ENCODE results near the gene UPK1A.
"Not testable (repeated sequence)": the region's sequence is repeated elsewhere in the genome, so short reads cannot be mapped to it uniquely, and the experiment has no call there.

Gene UPK1A

GRCh38 chr19:35645680-35646511 lies 20.4 kb upstream of the UPK1A start:
- TF ChIP-seq POLR2AphosphoS5 (IDR thresholded peaks at IDR 0.05; ENCODE audit: low read depth, low read length) (no peak), TAF1 (IDR thresholded peaks at IDR 0.05; ENCODE audit: borderline replicate concordance, low read depth, low read length) (no peak)
- DNase-seq (ENCODE audit: insufficient read length), result no peak
- FAIRE-seq, result no peak

GRCh38 chr19:35648017-35648961 lies 18.0 kb upstream of the UPK1A start, which contains the start of gene COX6B1:
TSS of gene COX6B1 (plus strand) at chr19:35648323. CDS start at chr19:35651244, 2,921 bp downstream.
- FAIRE-seq (peak; percentile 96), DNase-seq (ENCODE audit: insufficient read length) (peak; percentile 96)
- peak; percentile 90 for TF ChIP-seq TAF1 (IDR thresholded peaks at IDR 0.05; ENCODE audit: borderline replicate concordance, low read depth, low read length)
- peak; percentile 94 for TF ChIP-seq POLR2AphosphoS5 (IDR thresholded peaks at IDR 0.05; ENCODE audit: low read depth, low read length)
- peak; percentile 92 for TF ChIP-seq POLR2A (IDR thresholded peaks at IDR 0.05; ENCODE audit: low read depth, low read length)

DNA sequence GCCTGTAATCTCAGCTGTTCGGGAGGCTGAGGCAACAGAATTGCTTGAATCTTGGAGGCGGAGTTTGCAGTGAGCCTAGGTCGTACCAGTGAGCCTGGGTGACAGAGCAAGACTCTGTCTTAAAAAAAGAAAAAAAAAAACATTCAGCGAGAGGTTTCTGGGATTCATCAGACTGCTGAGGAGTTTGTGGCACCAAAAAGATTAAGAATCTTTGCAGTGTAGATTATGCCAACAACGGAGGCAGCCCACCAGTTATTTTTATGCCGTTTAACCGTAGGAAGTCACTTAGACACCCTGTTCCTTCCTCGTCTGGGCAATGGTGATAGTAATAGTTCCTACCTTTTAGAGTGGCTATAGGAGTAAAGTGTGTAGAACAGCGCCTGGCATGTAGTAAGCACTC lies 15.7 kb upstream of the UPK1A start:
- FAIRE-seq (no peak), DNase-seq (ENCODE audit: insufficient read length) (no peak)
- TF ChIP-seq POLR2AphosphoS5 (IDR thresholded peaks at IDR 0.05; ENCODE audit: low read depth, low read length), result no peak
- TF ChIP-seq POLR2A (IDR thresholded peaks at IDR 0.05; ENCODE audit: low read depth, low read length), result no peak
- TF ChIP-seq TAF1 (IDR thresholded peaks at IDR 0.05; ENCODE audit: borderline replicate concordance, low read depth, low read length), result no peak

DNA sequence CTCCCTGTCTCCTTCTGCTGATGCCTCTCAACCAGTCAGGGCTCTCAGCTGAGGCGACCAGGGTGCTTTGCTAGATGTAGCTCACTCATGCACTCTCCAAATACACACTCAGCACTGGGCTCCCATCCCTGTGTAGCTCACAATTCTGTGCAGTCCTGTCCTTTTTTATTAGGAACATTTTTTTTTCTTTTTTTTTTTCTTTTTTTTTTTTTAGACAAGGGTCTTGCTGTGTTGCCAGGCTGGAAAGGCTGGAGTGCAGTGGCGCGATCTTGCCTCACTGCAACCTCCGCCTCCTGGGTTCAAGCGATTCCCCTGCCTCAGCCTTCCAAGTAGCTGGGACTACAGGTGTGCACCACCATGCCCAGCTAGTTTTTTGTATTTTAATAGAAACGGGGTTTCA lies 11.5 kb upstream of the UPK1A start:
- not testable (repeated sequence) for DNase-seq (ENCODE audit: insufficient read length); FAIRE-seq

DNA sequence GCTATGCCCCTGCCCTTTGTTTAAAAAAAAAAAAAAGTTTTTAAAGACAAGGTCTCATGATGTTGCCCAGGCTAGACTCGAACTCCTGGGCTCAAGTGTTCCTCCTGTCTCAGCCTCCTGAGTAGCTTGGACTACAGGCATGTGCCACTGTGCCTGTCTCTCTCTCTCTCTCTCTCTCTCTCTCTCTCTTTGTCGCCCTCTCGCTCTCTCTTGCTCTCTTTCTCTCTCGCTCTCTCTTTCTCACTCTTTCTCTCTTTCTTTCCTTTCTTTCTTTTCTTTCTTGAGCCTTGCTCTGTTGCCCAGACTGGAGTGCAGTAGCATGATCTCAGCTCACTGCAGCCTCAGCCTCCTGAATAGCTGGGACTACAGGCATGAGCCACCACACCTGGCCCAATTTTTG lies 10.7 kb upstream of the UPK1A start:
- FAIRE-seq (no peak), DNase-seq (ENCODE audit: insufficient read length) (no peak)
- TF ChIP-seq POLR2AphosphoS5 (IDR thresholded peaks at IDR 0.05; ENCODE audit: low read depth, low read length) (no peak), TAF1 (IDR thresholded peaks at IDR 0.05; ENCODE audit: borderline replicate concordance, low read depth, low read length) (no peak), POLR2A (IDR thresholded peaks at IDR 0.05; ENCODE audit: low read depth, low read length) (no peak)

DNA sequence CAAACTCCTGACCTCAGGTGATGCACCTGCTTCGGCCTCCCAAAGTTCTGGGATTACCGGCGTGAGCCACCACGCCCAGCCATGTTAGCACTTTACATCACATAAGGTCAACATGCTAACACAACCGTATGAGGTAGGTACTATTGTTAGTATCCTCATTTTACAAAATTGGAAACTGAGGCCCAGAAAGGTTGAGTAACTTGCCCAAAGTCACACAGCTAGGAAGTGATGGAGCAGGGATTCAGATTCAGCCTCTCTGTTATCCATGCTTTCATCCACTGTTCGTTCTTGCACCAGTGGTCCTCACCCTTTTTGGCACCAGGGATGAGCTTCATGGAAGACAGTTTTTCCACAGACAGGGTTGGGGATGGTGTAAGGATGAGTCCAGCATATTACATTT lies 9.6 kb upstream of the UPK1A start:
- DNase-seq (ENCODE audit: insufficient read length) (no peak), FAIRE-seq (no peak)
- TF ChIP-seq POLR2AphosphoS5 (IDR thresholded peaks at IDR 0.05; ENCODE audit: low read depth, low read length), result no peak
- TF ChIP-seq TAF1 (IDR thresholded peaks at IDR 0.05; ENCODE audit: borderline replicate concordance, low read depth, low read length), result no peak
- TF ChIP-seq POLR2A (IDR thresholded peaks at IDR 0.05; ENCODE audit: low read depth, low read length), result no peak

- DNase-seq (ENCODE audit: insufficient read length), result no peak
- TF ChIP-seq POLR2A (IDR thresholded peaks at IDR 0.05; ENCODE audit: low read depth, low read length), result no peak
- no peak for TF ChIP-seq TAF1 (IDR thresholded peaks at IDR 0.05; ENCODE audit: borderline replicate concordance, low read depth, low read length)
- no peak for TF ChIP-seq POLR2AphosphoS5 (IDR thresholded peaks at IDR 0.05; ENCODE audit: low read depth, low read length)
- no peak for FAIRE-seq
Observed at GRCh38 chr19:35657904-35658700, 8.2 kb upstream of the UPK1A start.

GRCh38 chr19:35661995-35662340 lies 4.3 kb upstream of the UPK1A start:
- FAIRE-seq (no peak), DNase-seq (ENCODE audit: insufficient read length) (no peak)
- TF ChIP-seq POLR2AphosphoS5 (IDR thresholded peaks at IDR 0.05; ENCODE audit: low read depth, low read length) (no peak), POLR2A (IDR thresholded peaks at IDR 0.05; ENCODE audit: low read depth, low read length) (no peak), TAF1 (IDR thresholded peaks at IDR 0.05; ENCODE audit: borderline replicate concordance, low read depth, low read length) (no peak)

GRCh38 chr19:35663981-35664380 lies 2.3 kb upstream of the UPK1A start:
- DNase-seq (ENCODE audit: insufficient read length) (no peak), FAIRE-seq (no peak)
- no peak for TF ChIP-seq POLR2AphosphoS5 (IDR thresholded peaks at IDR 0.05; ENCODE audit: low read depth, low read length)
- no peak for TF ChIP-seq POLR2A (IDR thresholded peaks at IDR 0.05; ENCODE audit: low read depth, low read length)
- TF ChIP-seq TAF1 (IDR thresholded peaks at IDR 0.05; ENCODE audit: borderline replicate concordance, low read depth, low read length), result no peak

GRCh38 chr19:35665157-35665556 lies 1.2 kb upstream of the UPK1A start:
- TF ChIP-seq POLR2A (IDR thresholded peaks at IDR 0.05; ENCODE audit: low read depth, low read length) (no peak), POLR2AphosphoS5 (IDR thresholded peaks at IDR 0.05; ENCODE audit: low read depth, low read length) (no peak)
- DNase-seq (ENCODE audit: insufficient read length), result no peak

GRCh38 chr19:35665604-35666003 lies 713 bp upstream of the UPK1A start:
- TF ChIP-seq POLR2AphosphoS5 (IDR thresholded peaks at IDR 0.05; ENCODE audit: low read depth, low read length) (no peak), POLR2A (IDR thresholded peaks at IDR 0.05; ENCODE audit: low read depth, low read length) (no peak), TAF1 (IDR thresholded peaks at IDR 0.05; ENCODE audit: borderline replicate concordance, low read depth, low read length) (no peak)
- FAIRE-seq (no peak), DNase-seq (ENCODE audit: insufficient read length) (no peak)

More at GRCh38 chr19:35665157-35665556, 1.2 kb upstream of the UPK1A start:
- FAIRE-seq, result no peak
